ENCODE results near the gene SKIC2.
"Not testable (repeated sequence)": the region's sequence is repeated elsewhere in the genome, so short reads cannot be mapped to it uniquely, and the experiment has no call there.

The SKIC2 gene

GRCh38 chr6:31930962-31931361 is 28.0 kb upstream of the SKIC2 start:
- Histone ChIP-seq H3K9me3 (ENCODE audit: insufficient read depth, low read length) (no peaks in the 10 kb centered on the region), H2AFZ (ENCODE audit: low read depth, low read length) (no peak overlapping the region), H3K27me3 (ENCODE audit: low read depth, low read length) (no peaks in the 10 kb centered on the region), H4K20me1 (ENCODE audit: insufficient read depth, low read length) (no peaks in the 10 kb centered on the region), H3K4me1 (ENCODE audit: low read length) (no peaks in the 10 kb centered on the region), H3K36me3 (replicated peaks; ENCODE audit: low read depth, low read length) (no peaks in the 10 kb centered on the region), H3K4me3 (ENCODE audit: low read length) (no peak overlapping the region), H3K9ac (ENCODE audit: low read length) (no peak overlapping the region), H3K4me2 (ENCODE audit: low read length) (no peak overlapping the region), H3K27ac (ENCODE audit: low read length) (no peak overlapping the region), H3K79me2 (ENCODE audit: low read length) (no peaks in the 10 kb centered on the region)
- TF ChIP-seq CTCF (IDR thresholded peaks at IDR 0.05; ENCODE audit: low read depth, low read length), result no peak
- TF ChIP-seq EZH2phosphoT487 (IDR thresholded peaks at IDR 0.05; ENCODE audit: low read depth), result no peak

GRCh38 chr6:31932137-31932536 is 26.8 kb upstream of the SKIC2 start:
- not testable (repeated sequence) for H4K20me1 ChIP-seq (ENCODE audit: insufficient read depth, low read length); H3K9me3 ChIP-seq (ENCODE audit: insufficient read depth, low read length); H3K4me1 ChIP-seq (ENCODE audit: low read length)

DNA sequence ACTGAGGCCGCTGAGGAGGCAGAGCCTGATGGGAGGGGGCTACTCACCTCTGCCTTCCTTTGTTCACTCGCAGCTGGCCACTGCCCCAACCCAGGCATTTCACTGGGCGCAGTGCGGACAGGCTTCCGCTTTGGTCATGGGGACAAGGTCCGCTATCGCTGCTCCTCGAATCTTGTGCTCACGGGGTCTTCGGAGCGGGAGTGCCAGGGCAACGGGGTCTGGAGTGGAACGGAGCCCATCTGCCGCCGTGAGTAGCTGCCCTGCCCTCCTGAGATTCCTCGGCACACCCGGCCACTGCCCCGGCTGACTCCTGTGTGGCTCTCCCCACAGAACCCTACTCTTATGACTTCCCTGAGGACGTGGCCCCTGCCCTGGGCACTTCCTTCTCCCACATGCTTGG is 25.4 kb upstream of the SKIC2 start:
- no peaks in the 10 kb centered on the region for H3K4me1 ChIP-seq (ENCODE audit: low read length)
- no peak overlapping the region for H3K4me2 ChIP-seq (ENCODE audit: low read length)
- no peak overlapping the region for H3K27ac ChIP-seq (ENCODE audit: low read length)
- H3K27me3 ChIP-seq (ENCODE audit: low read depth, low read length), result no peaks in the 10 kb centered on the region
- no peak overlapping the region for H3K9ac ChIP-seq (ENCODE audit: low read length)
- H3K9me3 ChIP-seq (ENCODE audit: insufficient read depth, low read length), result no peaks in the 10 kb centered on the region
- no peak overlapping the region for H3K4me3 ChIP-seq (ENCODE audit: low read length)
- H3K36me3 ChIP-seq (replicated peaks; ENCODE audit: low read depth, low read length), result no peaks in the 10 kb centered on the region
- no peak overlapping the region for H2AFZ ChIP-seq (ENCODE audit: low read depth, low read length)
- H3K79me2 ChIP-seq (ENCODE audit: low read length), result no peaks in the 10 kb centered on the region
- TF ChIP-seq EZH2phosphoT487 (IDR thresholded peaks at IDR 0.05; ENCODE audit: low read depth) (no peak), CTCF (IDR thresholded peaks at IDR 0.05; ENCODE audit: low read depth, low read length) (no peak)
- no peaks in the 10 kb centered on the region for H4K20me1 ChIP-seq (ENCODE audit: insufficient read depth, low read length)

More at GRCh38 chr6:31932137-31932536, 26.8 kb upstream of the SKIC2 start:
- H3K4me3 ChIP-seq (ENCODE audit: low read length); H3K27ac ChIP-seq (ENCODE audit: low read length); H3K9ac ChIP-seq (ENCODE audit: low read length); H3K36me3 ChIP-seq (replicated peaks; ENCODE audit: low read depth, low read length); H2AFZ ChIP-seq (ENCODE audit: low read depth, low read length); H3K4me2 ChIP-seq (ENCODE audit: low read length); H3K27me3 ChIP-seq (ENCODE audit: low read depth, low read length); H3K79me2 ChIP-seq (ENCODE audit: low read length): not testable (repeated sequence)

DNA sequence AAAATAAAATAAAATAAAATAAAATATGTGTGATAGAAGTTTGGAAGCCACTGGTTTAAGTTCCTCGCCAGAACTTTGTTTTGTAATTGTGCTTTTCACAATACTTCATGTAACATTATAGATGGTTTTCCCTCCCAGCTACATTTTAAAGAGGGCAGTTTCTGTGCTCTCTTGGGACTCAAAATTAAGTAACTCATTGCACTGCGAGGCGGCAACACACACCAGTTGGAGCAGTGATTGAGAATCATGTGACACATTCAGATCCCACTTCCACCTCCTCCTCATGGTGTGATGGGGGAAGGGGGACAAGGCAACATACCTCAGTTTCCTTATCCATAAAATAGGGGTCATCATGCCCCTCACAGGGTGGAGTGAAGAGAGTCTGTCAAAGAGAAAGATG is 24.0 kb upstream of the SKIC2 start:
- H3K4me1 ChIP-seq (ENCODE audit: low read length), result no peaks in the 10 kb centered on the region
- no peaks in the 10 kb centered on the region for H4K20me1 ChIP-seq (ENCODE audit: insufficient read depth, low read length)
- no peaks in the 10 kb centered on the region for H3K9me3 ChIP-seq (ENCODE audit: insufficient read depth, low read length)
- no peak for TF ChIP-seq CTCF (IDR thresholded peaks at IDR 0.05; ENCODE audit: low read depth, low read length)
- TF ChIP-seq EZH2phosphoT487 (IDR thresholded peaks at IDR 0.05; ENCODE audit: low read depth), result no peak
- no peaks in the 10 kb centered on the region for H3K27me3 ChIP-seq (ENCODE audit: low read depth, low read length)
- no peak overlapping the region for H3K9ac ChIP-seq (ENCODE audit: low read length)
- no peak overlapping the region for H3K27ac ChIP-seq (ENCODE audit: low read length)
- no peaks in the 10 kb centered on the region for H3K36me3 ChIP-seq (replicated peaks; ENCODE audit: low read depth, low read length)
- no peaks in the 10 kb centered on the region for H3K79me2 ChIP-seq (ENCODE audit: low read length)
- no peak overlapping the region for H2AFZ ChIP-seq (ENCODE audit: low read depth, low read length)
- H3K4me2 ChIP-seq (ENCODE audit: low read length), result no peak overlapping the region
- H3K4me3 ChIP-seq (ENCODE audit: low read length), result no peak overlapping the region

DNA sequence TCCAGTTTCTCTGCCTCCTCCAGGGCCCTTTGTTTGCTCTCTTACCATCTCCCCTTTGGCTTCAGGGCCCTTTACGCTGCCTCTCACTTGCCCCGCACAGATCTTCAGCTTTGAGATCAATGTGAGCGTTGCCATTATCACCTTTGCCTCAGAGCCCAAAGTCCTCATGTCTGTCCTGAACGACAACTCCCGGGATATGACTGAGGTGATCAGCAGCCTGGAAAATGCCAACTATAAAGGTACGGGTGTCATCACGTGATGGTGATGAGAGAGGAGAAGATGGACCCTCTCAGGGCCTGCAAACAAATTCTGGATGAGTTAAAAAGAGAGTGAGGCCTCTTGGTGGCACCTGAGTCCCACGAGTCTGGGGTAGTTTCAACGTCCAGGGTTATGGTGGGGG is 23.2 kb upstream of the SKIC2 start:
- H3K36me3 ChIP-seq (replicated peaks; ENCODE audit: low read depth, low read length), result no peaks in the 10 kb centered on the region

More for the DNA sequence above, 23.2 kb upstream of the SKIC2 start:
- no peak overlapping the region for H2AFZ ChIP-seq (ENCODE audit: low read depth, low read length)
- H3K9ac ChIP-seq (ENCODE audit: low read length), result no peak overlapping the region
- no peaks in the 10 kb centered on the region for H3K27me3 ChIP-seq (ENCODE audit: low read depth, low read length)
- H3K79me2 ChIP-seq (ENCODE audit: low read length), result no peaks in the 10 kb centered on the region
- no peak overlapping the region for H3K4me2 ChIP-seq (ENCODE audit: low read length)
- no peaks in the 10 kb centered on the region for H3K4me1 ChIP-seq (ENCODE audit: low read length)
- no peaks in the 10 kb centered on the region for H3K9me3 ChIP-seq (ENCODE audit: insufficient read depth, low read length)
- TF ChIP-seq CTCF (IDR thresholded peaks at IDR 0.05; ENCODE audit: low read depth, low read length) (no peak), EZH2phosphoT487 (IDR thresholded peaks at IDR 0.05; ENCODE audit: low read depth) (no peak)
- no peaks in the 10 kb centered on the region for H4K20me1 ChIP-seq (ENCODE audit: insufficient read depth, low read length)
- H3K27ac ChIP-seq (ENCODE audit: low read length), result no peak overlapping the region
- no peak overlapping the region for H3K4me3 ChIP-seq (ENCODE audit: low read length)

All from OCI-LY3 (cell line).